Measurements from ENCODE around the gene CHCHD5. TPM values are rescaled to one million over a fixed set of nuclear protein-coding genes. Genes with fewer than 3 reads are reported as not detected.

Gene CHCHD5
- total RNA-seq, 1 experiment from 2014 or later, result 32.3 TPM

DNA sequence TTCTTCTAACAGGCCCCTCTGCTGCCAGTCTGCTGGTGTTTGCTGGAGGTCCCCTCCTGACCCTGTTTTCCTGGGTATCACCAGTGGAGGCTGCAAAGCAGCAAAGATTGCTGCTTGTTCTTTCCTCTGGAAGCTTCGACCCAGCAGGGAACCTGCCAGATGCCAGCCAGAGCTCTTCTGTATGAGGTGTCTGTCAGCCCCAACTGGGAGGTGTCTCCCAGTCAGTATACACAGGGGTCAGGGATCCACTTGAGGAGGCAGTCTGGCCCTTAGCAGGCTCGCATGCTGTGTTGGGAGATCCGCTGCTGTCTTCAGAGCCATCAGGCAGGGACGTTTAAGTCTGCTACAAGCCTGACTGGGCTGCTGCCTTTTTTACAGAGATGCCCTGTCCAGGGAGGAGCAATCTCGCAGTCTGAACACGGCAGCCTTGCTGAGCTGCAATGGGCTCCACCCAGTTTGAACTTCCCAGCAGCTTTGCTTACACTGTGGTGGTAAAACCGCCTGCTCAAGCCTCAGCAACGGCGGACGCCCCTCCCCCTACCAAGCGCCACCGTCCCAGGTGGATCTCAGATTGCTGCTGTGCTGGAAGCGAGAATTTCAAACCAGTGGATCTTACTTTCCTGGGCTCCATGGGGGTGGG lies 29.9 kb downstream of the CHCHD5 start:
- H3K4me3 Mint-ChIP-seq, result peak overlapping the region; percentile 31 to 45; a peak in 2 of 5 replicates
- no peaks in the 10 kb centered on the region for H3K79me1 ChIP-seq (ENCODE audit: insufficient read depth, low read depth, low read length, poor library complexity, severe bottlenecking)
- H2AK5ac ChIP-seq (ENCODE audit: insufficient read length, low read length), result no peak overlapping the region
- peak overlapping the region; percentile 51 for H3K18ac ChIP-seq (ENCODE audit: insufficient read length, low read depth, low read length)
- peak; percentile 78 for DNase-seq
- H2BK15ac ChIP-seq (ENCODE audit: low read depth, low read length), result no peak overlapping the region
- no peak overlapping the region for H2BK12ac ChIP-seq (ENCODE audit: insufficient read length, low read depth, low read length)
- no peak overlapping the region for H4K5ac ChIP-seq (ENCODE audit: insufficient read length, low read depth, low read length)
- H3K4ac ChIP-seq (ENCODE audit: low read depth, low read length), result no peak overlapping the region
- no CpG with 5 or more reads among the region's 13 CpGs for WGBS (ENCODE audit: extremely low coverage, insufficient read length, low lambda C conversion rate)
- no peak overlapping the region for H3K27ac ChIP-seq (ENCODE audit: insufficient read length, low read depth, low read length)
- H3T11ph ChIP-seq (ENCODE audit: low read length), result no peak overlapping the region
- H2BK5ac ChIP-seq (ENCODE audit: insufficient read length, low read length), result no peak overlapping the region
- H3K27ac Mint-ChIP-seq, result peak overlapping the region in 1 of 3 experiments; percentile 18; a peak in 1 of 7 replicates
- H3K9ac ChIP-seq (ENCODE audit: extremely low read depth, insufficient read length, low read length), result no peak overlapping the region
- H3K9me3 Mint-ChIP-seq, result peaks cover 14% of the 10 kb centered on the region in 2 experiments; a peak in 3 of 5 replicates
- H2BK20ac ChIP-seq (ENCODE audit: low read depth, low read length, poor library complexity, severe bottlenecking), result no peak overlapping the region
- no peak overlapping the region for H3K23ac ChIP-seq (ENCODE audit: insufficient read length, low read depth, low read length)
- no peaks in the 10 kb centered on the region for H3K9me3 ChIP-seq (ENCODE audit: control insufficient read depth, low read depth, low read length)
- TF ChIP-seq, protein P1, sequence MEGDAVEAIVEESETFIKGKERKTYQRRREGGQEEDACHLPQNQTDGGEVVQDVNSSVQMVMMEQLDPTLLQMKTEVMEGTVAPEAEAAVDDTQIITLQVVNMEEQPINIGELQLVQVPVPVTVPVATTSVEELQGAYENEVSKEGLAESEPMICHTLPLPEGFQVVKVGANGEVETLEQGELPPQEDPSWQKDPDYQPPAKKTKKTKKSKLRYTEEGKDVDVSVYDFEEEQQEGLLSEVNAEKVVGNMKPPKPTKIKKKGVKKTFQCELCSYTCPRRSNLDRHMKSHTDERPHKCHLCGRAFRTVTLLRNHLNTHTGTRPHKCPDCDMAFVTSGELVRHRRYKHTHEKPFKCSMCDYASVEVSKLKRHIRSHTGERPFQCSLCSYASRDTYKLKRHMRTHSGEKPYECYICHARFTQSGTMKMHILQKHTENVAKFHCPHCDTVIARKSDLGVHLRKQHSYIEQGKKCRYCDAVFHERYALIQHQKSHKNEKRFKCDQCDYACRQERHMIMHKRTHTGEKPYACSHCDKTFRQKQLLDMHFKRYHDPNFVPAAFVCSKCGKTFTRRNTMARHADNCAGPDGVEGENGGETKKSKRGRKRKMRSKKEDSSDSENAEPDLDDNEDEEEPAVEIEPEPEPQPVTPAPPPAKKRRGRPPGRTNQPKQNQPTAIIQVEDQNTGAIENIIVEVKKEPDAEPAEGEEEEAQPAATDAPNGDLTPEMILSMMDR (conservative IDR thresholded peaks at IDR 0.05), result no peak
- H2BK120ac ChIP-seq (ENCODE audit: low read depth, low read length, poor library complexity, severe bottlenecking), result no peak overlapping the region
- H4K91ac ChIP-seq (ENCODE audit: insufficient read length, low read depth, low read length), result no peak overlapping the region
- no peaks in the 10 kb centered on the region for H3K79me2 ChIP-seq (ENCODE audit: insufficient read depth, low read length)
- peaks cover 18 to 22% of the 10 kb centered on the region in 2 experiments for H3K4me1 Mint-ChIP-seq
- no peak overlapping the region for H2AFZ ChIP-seq (ENCODE audit: low read length)
- H3K36me3 Mint-ChIP-seq (ENCODE audit: insufficient read depth in 1 of 3, low read depth in 3 of 3), result no peaks in the 10 kb centered on the region
- H3K27me3 ChIP-seq (ENCODE audit: insufficient read depth, low read length), result no peaks in the 10 kb centered on the region
- peak overlapping the region; percentile 83 for H3K14ac ChIP-seq (ENCODE audit: insufficient read depth, low read length)
- H4K8ac ChIP-seq (replicated peaks; ENCODE audit: insufficient read length, low read depth, low read length), result no peak overlapping the region
- no peaks in the 10 kb centered on the region for H4K20me1 ChIP-seq (ENCODE audit: control insufficient read depth, insufficient read depth, insufficient read length)
- no peaks in the 10 kb centered on the region; the same call in 1 of the 2 replicates for H3K4me1 ChIP-seq (ENCODE audit: insufficient read depth, low read length)
- peaks cover 4% of the 10 kb centered on the region for H3K23me2 ChIP-seq (ENCODE audit: insufficient read length, low read depth, low read length, poor library complexity, severe bottlenecking)
- H3K4me2 ChIP-seq (ENCODE audit: insufficient read depth, insufficient read length, low read length), result peak overlapping the region; percentile 28
- H3K56ac ChIP-seq (ENCODE audit: insufficient read length, low read depth, low read length), result no peak overlapping the region
- H3K27me3 Mint-ChIP-seq (ENCODE audit: low read depth), result peaks cover 11% of the 10 kb centered on the region; the same call in 1 of the 2 replicates
